ENCODE measurements around the gene STBD1. TPM values are rescaled to one million over a fixed set of nuclear protein-coding genes. Genes with fewer than 3 reads are reported as not detected.
A peak's percentile ranks its signal among the peaks of the same experiment; 100 is the strongest.

The STBD1 gene
- total and polyA plus RNA-seq, 10 donors: 0.26 to 3.1 (median 1.6) TPM

GRCh38 chr4:76313547-76313946, 7.0 kb downstream of the STBD1 start:
- Histone ChIP-seq H3K4me3 (no peak overlapping the region), H3K36me3 (peaks cover 0 to 10% (median 0%) of the 10 kb centered on the region in 6 donors), H3K9me3 (peaks cover 0 to 31% (median 21%) of the 10 kb centered on the region in 8 donors), H3K27ac (no peak overlapping the region), H3K4me1 (peaks cover 0 to 12% (median 0%) of the 10 kb centered on the region in 6 donors), H3K27me3 (replicated peaks in 1 of 7) (no peaks in the 10 kb centered on the region)
- DNase-seq: no peak
- intact Hi-C loops (cut with DNase I; ENCODE audit: low total_unique reads): no loop called here
- no peak for TF ChIP-seq POLR2A (IDR thresholded peaks at IDR 0.05)
- TF ChIP-seq CTCF (IDR thresholded peaks at IDR 0.05 in 8 of 11, conservative IDR thresholded peaks at IDR 0.05 in 3 of 11): no peak
- no peak for TF ChIP-seq POLR2AphosphoS5 (IDR thresholded peaks at IDR 0.05)
- WGBS, 5 donors: 70 to 91% (median 81%) methylated on average over 2 of the region's 2 CpGs

GRCh38 chr4:76315267-76315918, 8.9 kb downstream of the STBD1 start:
- no peak for DNase-seq
- intact Hi-C loops (cut with DNase I; ENCODE audit: low total_unique reads): no loop called here

GRCh38 chr4:76316131-76316530, 9.6 kb downstream of the STBD1 start:
- Histone ChIP-seq H3K4me1 (peaks cover 0 to 6% (median 0%) of the 10 kb centered on the region in 6 donors), H3K27me3 (replicated peaks in 1 of 7) (no peaks in the 10 kb centered on the region), H3K27ac (no peak overlapping the region), H3K9me3 (peaks cover 0 to 44% (median 32%) of the 10 kb centered on the region in 8 donors), H3K36me3 (no peaks in the 10 kb centered on the region), H3K4me3 (no peak overlapping the region)
- TF ChIP-seq POLR2A (IDR thresholded peaks at IDR 0.05) (no peak), CTCF (IDR thresholded peaks at IDR 0.05 in 8 of 11, conservative IDR thresholded peaks at IDR 0.05 in 3 of 11) (no peak), POLR2AphosphoS5 (IDR thresholded peaks at IDR 0.05) (no peak)
- intact Hi-C loops (cut with DNase I; ENCODE audit: low total_unique reads): no loop called here
- no peak for DNase-seq
- 83 to 96% (median 95%) methylated on average over 1 of the region's 1 CpG for WGBS, 5 donors

More at GRCh38 chr4:76315267-76315918, 8.9 kb downstream of the STBD1 start:
- peaks cover 0 to 4% (median 0%) of the 10 kb centered on the region in 6 donors for H3K36me3 ChIP-seq
- H3K27ac ChIP-seq: no peak overlapping the region
- H3K4me3 ChIP-seq: no peak overlapping the region
- TF ChIP-seq POLR2A (IDR thresholded peaks at IDR 0.05): no peak
- no peak for TF ChIP-seq CTCF (IDR thresholded peaks at IDR 0.05 in 8 of 11, conservative IDR thresholded peaks at IDR 0.05 in 3 of 11)
- no peak for TF ChIP-seq POLR2AphosphoS5 (IDR thresholded peaks at IDR 0.05)
- 83 to 92% (median 89%) methylated on average over 7 of the region's 7 CpGs for WGBS, 5 donors
- peaks cover 0 to 41% (median 29%) of the 10 kb centered on the region in 8 donors for H3K9me3 ChIP-seq
- no peaks in the 10 kb centered on the region for H3K27me3 ChIP-seq (replicated peaks in 1 of 7)
- H3K4me1 ChIP-seq: peaks cover 0 to 6% (median 0%) of the 10 kb centered on the region in 6 donors

- Histone ChIP-seq H3K36me3 (no peaks in the 10 kb centered on the region), H3K27ac (peak overlapping the region in 3 of 8 donors; percentile 37 to 52 (median 38)), H3K27me3 (replicated peaks in 1 of 7) (no peaks in the 10 kb centered on the region), H3K4me3 (no peak overlapping the region), H3K9me3 (peaks cover 5 to 46% (median 43%) of the 10 kb centered on the region in 8 donors), H3K4me1 (no peaks in the 10 kb centered on the region)
- no peak for DNase-seq
- intact Hi-C loops (cut with DNase I; ENCODE audit: low total_unique reads): no loop called here
- TF ChIP-seq CTCF (IDR thresholded peaks at IDR 0.05 in 8 of 11, conservative IDR thresholded peaks at IDR 0.05 in 3 of 11) (no peak), POLR2A (IDR thresholded peaks at IDR 0.05) (no peak), POLR2AphosphoS5 (IDR thresholded peaks at IDR 0.05) (no peak)
- WGBS, 5 donors: 52 to 79% (median 69%) methylated on average over 3 of the region's 3 CpGs
These were observed 15.7 kb downstream of the STBD1 start for GRCh38 chr4:76322236-76322635.
